IPS DF 19.7 (cell line): ENCODE results near the gene TNRC18.
A peak's percentile ranks its signal among the peaks of the same experiment; 100 is the strongest.

Experiments
- DNase-seq: peaks from one replicate; pipeline ENCODE4 v3.0.0-alpha.2; 2013; ENCODE audit warnings: low read depth, low spot score

TNRC18 gene

DNA sequence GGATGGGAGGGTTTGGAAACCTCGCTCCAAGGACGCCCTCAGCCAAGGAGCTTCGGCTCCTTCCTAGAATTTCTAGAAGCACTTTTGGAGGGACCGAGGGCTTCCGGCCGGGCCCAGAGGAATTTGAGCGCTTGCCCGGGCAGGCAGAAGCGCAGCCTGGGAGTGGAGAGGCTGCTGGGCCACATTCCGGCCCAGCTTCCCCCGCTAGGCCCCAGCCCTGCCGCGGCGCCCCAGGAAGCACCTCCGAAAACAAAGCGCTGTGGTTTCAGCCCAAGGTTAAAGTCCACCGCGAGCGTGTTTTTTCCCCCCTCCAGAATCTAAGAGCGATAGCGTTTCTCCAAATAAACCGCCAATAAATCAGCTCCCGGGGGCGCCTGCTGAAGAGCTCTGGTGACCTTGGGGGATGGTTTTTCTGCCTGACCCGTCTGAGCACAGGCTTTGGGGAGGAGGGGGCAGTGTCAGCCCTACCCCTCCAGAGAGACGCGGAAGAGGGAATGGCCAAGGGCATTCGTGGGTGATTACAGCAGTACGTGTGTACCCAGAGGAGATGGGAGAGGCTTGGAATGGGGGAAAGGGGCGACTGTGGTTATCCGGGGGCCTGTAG is 5.7 kb upstream of the TNRC18 start:
- DNase-seq: no peak

- DNase-seq: no peak
Observed at GRCh38 chr7:5428478-5429252, 5.0 kb upstream of the TNRC18 start.

- DNase-seq: no peak
Observed at GRCh38 chr7:5426226-5426475, 2.5 kb upstream of the TNRC18 start.

- DNase-seq: no peak
Observed at GRCh38 chr7:5425507-5426225, 2.0 kb upstream of the TNRC18 start.

DNA sequence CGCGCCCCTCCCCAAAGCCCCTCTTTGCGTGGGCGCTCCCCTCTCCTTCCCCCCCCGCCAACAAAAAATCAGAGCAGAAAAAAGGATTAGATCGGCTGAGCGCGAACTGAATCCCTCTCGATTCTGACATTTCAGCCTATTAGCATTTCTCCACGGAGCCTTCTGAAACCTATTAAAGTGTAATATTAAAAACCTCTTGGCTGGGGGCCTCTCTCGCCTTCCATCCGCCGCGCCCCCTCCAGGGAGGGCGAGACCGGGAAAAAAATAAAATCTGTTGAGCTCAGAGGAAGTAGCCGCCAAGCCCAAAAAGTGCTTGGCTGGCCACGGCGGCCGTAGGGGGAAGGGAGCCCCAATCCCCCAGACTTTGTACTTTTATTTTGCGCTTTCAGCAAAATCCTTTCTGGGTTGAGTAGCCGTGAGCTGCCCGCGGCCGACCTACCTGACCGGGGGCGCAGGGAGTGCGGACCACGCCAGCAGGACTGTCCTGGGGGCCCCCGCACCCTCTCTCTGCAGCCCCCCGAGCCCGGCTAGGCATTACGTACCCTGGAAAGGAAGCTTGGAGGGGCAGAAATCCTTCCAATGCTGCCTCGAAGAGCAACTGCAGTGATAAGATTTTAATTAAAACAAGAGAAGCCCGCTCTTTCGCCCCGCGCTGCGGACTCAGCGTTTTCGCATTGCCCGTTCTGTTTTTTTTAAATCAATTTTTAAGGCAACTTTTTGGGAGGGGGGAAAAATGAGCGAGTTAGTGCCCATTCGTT is 1.3 kb upstream of the TNRC18 start:
- DNase-seq: no peak

- DNase-seq: peak; percentile 89
Observed at GRCh38 chr7:5423976-5424748, 528 bp upstream of the TNRC18 start.

DNA sequence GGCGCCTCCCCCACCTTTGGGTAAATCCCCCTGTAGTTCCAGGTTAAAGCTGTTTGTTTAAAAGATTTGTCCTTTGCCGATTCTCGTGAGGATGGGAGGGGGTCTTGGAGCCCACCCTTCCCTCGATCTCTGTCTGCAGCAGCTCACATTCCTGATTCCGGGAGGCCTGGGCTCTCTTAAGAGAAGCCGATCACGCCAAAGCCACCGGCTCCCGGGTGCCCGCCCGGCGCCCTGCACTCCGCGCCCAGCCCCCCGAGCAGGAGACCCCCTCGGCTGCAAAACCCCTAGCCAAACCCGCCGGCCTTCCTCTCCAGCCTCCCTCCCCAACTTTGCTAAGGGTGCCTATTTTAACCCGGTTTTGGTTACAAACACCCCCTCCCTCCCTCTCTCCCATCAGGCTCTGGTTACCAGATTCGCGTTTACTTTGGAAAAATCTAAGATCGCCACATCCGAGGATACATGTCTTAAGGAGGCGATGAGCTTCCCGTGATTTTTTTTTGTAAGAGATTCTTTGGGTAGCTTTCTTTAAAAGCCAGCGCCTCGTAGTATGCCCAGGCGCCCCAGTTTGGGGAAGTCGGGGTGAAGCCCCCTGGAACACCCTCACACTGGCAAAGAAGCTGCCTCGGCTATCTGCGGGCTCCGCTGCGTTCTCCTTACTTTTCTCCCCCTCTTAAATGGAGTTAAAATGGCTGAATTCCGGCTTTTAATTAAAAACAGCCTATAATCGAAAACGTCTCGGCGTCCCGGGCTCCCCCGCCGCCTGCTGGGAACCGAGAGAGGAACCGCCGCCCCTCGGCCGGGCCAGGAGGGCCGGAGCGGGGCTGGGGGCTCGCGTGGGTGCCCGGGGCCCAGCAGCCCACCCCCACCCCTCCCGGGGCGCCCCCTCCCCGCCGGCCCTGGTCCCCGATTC is 983 bp downstream of the TNRC18 start:
- DNase-seq: no peak

DNA sequence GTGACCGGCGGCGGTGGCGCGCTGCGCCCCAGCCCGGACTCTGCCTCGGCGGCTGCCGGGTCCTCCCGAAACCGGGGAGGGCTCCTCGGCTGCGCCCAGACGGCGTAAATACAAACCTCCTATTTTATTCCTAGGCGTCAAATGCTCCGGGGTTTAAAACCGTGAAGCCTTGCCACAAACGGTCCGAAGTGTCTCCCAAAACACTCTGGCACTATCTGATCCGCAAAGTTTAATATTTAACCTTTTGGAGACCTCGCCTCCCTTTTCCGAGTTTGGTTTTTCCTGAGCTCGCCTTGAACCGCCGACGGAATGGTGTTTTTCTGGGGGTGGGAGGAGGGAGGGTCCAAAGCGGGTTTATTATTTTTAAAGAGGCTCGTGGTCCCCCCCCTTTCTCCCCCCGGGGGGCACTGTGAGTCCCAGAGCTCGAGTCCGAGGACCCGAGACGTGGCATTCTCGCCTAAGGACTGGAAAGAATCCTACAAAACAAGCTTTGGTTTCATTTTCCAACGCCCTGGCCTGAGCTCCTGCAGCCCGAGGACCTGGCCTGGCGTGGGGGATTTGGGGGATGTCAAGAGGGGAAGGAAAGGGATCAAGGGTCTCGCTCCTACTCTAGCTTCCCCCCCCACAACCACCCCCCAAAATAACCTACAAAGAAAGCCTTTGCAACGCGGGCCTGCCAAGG is 1.8 kb downstream of the TNRC18 start:
- no peak for DNase-seq

DNA sequence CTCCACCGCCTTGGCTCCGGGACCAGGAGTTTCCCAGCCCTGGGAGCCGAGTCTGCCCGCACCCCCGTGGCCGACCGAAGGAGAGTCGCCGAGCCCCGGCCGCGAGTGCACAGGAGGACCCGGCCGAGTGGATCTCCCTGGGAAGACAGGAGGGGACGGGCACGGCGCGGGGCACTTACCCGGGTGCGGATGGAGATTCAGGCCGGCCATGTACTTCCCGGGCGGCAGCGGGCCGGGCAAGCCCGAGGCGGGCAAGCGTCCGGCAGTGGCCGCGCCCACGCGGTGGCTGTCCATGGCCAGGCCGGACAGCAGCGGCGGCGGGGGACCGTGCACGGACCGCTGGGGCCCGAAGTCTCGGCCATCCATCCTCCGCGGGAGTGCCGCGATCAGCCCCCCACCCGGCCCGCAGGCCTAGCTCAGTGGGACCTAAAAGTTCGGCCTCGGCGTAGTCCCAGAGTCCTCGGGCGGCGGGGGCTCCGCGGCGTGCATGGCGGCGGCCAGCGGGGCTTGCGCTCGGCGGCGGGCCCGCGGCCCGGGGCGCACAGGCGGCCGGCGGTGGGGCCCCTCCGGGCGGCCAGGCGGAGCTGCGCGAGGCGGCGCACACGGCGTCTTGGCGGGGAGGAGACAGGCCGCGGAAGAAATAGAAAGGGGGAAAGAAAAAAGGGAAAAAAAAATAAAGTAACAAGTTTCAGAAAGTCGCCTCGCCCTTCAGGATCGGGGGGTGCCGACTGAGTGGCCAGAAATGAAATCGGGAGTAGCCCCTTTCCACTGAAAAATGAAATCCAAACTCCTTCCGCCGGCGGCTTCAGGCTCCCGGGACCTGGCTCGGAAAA is 2.5 kb downstream of the TNRC18 start:
- no peak for DNase-seq

GRCh38 chr7:5420067-5420880 is 3.4 kb downstream of the TNRC18 start:
- DNase-seq: no peak

GRCh38 chr7:5419539-5420066 is 4.0 kb downstream of the TNRC18 start:
- no peak for DNase-seq

- DNase-seq: no peak
Observed at GRCh38 chr7:5418285-5418582, 5.4 kb downstream of the TNRC18 start.

GRCh38 chr7:5417106-5418071 is 6.2 kb downstream of the TNRC18 start:
- DNase-seq: no peak

- no peak for DNase-seq
Observed at GRCh38 chr7:5414916-5415315, 8.7 kb downstream of the TNRC18 start.

- DNase-seq: no peak
Observed at GRCh38 chr7:5413449-5413786, 10.2 kb downstream of the TNRC18 start.

DNA sequence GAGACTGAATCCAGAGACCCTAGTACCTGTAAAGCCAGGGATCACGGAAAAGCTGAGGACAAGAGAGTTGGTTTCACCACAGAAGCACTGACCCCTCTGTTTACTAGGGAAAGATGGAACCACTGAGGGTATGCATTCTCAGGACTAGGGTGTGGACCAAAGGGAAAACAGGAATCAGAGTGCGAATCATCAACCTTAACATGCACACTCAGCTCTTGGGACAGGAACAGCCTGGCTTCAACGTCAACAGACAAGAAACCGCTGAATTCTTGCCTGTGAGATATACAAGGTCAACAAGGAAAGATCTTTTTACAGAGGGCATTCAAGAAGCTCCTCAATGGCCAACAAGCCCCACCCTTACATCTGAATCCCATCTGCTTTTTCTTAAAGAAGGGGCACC is 14.9 kb downstream of the TNRC18 start:
- no peak for DNase-seq
